ENCODE measurements around the gene GLYATL3.

The GLYATL3 gene

GRCh38 chr6:49548613-49549304 is 49.0 kb downstream of the GLYATL3 start:
- Histone ChIP-seq H3K27ac (no peak overlapping the region), H3K4me3 (no peak overlapping the region)
- TF ChIP-seq CTCF (IDR thresholded peaks at IDR 0.05) = no peak
- no peak for DNase-seq (ENCODE audit: low spot score)

GRCh38 chr6:49549691-49550491 is 50.2 kb downstream of the GLYATL3 start:
- no peak for TF ChIP-seq CTCF (IDR thresholded peaks at IDR 0.05)
- Histone ChIP-seq H3K4me3 (peak overlapping the region; percentile 71), H3K27ac (no peak overlapping the region)
- no peak for DNase-seq (ENCODE audit: low spot score)

GRCh38 chr6:49550492-49551077 is 50.9 kb downstream of the GLYATL3 start, which contains the start of gene C6orf141:
TSS of gene C6orf141 (plus strand) at chr6:49550668. CDS start at chr6:49550793, 125 bp downstream.
- H3K27ac ChIP-seq = no peak within 1 kb of the TSS
- peak within 1 kb of the TSS; percentile 71 for H3K4me3 ChIP-seq
- no peak for DNase-seq (ENCODE audit: low spot score)
- no peak for TF ChIP-seq CTCF (IDR thresholded peaks at IDR 0.05)

GRCh38 chr6:49551078-49551865 is 51.5 kb downstream of the GLYATL3 start:
- no peak overlapping the region for H3K27ac ChIP-seq
- peak overlapping the region; percentile 71 for H3K4me3 ChIP-seq
- TF ChIP-seq CTCF (IDR thresholded peaks at IDR 0.05) = no peak
- no peak for DNase-seq (ENCODE audit: low spot score)

- Histone ChIP-seq H3K27ac (no peak overlapping the region), H3K4me3 (peak overlapping the region; percentile 71)
- no peak for TF ChIP-seq CTCF (IDR thresholded peaks at IDR 0.05)
- no peak for DNase-seq (ENCODE audit: low spot score)
These were observed 52.1 kb downstream of the GLYATL3 start for GRCh38 chr6:49551866-49552129.

- no peak for DNase-seq (ENCODE audit: low spot score)
- TF ChIP-seq CTCF (IDR thresholded peaks at IDR 0.05) = no peak
- H3K27ac ChIP-seq = no peak overlapping the region
- no peak overlapping the region for H3K4me3 ChIP-seq
These were observed 52.9 kb downstream of the GLYATL3 start for GRCh38 chr6:49552596-49552995.

Measured in coronary artery (tissue), 2 donors.